Measurements from ENCODE around the gene PAFAH1B1. TPM values are rescaled to one million over a fixed set of nuclear protein-coding genes. Genes with fewer than 3 reads are reported as not detected.

PAFAH1B1 gene
- total and polyA plus RNA-seq, 2 experiments from 2014 or later = 69.9 to 71.7 TPM

DNA sequence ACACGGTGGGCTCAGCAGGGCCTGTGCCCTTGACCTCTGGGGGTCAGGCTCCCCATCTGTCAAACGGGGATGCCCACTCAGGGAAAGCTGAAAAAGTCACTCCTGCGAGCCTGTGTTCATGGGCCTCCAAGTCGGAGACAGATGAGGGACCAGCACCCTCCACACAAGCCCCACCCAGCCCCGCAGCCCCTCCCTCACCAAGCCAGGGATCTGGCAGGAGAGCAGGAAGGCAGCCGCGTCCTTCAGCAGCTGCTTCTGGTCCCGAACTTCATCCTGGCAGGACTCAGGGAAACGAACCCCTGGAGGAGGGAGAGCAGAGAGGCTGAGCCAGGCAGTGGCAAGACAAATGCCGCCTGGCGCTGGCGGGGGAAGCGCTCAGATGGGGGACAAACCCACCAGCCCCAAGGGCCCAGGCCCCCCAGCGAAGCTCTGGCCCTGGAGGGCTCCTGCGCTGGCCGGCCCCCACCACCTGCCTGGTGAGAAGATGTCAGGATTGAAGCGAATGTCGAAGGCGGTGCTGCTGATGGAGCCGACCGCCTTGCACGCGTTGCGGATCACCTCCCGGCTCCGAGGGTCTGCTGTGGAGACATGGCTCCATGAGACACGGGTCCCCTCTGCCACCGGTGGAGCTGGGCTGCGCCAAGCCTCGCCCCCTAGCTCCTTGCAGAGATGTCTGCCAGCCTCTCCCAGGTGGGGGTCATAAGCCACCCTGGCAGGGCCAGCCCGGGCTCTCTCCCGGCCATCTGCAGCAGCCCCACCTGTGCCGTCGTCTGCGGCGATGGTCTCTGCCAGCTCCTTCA, 102.7 kb downstream of the PAFAH1B1 start:
- no peaks in the 10 kb centered on the region for H3K36me3 ChIP-seq (ENCODE audit: insufficient read depth)
- H2AFZ ChIP-seq = no peak overlapping the region
- peaks cover 36% of the 10 kb centered on the region for H3K36me3 Mint-ChIP-seq (ENCODE audit: low read depth)
- no peaks in the 10 kb centered on the region for H3K27me3 ChIP-seq (ENCODE audit: insufficient read depth)
- DNase-seq (ENCODE audit: low spot score) = no peak
- H3K27me3 Mint-ChIP-seq (ENCODE audit: insufficient read depth, low read depth, poor library complexity) = peaks cover 4% of the 10 kb centered on the region
- TF ChIP-seq, protein P1, sequence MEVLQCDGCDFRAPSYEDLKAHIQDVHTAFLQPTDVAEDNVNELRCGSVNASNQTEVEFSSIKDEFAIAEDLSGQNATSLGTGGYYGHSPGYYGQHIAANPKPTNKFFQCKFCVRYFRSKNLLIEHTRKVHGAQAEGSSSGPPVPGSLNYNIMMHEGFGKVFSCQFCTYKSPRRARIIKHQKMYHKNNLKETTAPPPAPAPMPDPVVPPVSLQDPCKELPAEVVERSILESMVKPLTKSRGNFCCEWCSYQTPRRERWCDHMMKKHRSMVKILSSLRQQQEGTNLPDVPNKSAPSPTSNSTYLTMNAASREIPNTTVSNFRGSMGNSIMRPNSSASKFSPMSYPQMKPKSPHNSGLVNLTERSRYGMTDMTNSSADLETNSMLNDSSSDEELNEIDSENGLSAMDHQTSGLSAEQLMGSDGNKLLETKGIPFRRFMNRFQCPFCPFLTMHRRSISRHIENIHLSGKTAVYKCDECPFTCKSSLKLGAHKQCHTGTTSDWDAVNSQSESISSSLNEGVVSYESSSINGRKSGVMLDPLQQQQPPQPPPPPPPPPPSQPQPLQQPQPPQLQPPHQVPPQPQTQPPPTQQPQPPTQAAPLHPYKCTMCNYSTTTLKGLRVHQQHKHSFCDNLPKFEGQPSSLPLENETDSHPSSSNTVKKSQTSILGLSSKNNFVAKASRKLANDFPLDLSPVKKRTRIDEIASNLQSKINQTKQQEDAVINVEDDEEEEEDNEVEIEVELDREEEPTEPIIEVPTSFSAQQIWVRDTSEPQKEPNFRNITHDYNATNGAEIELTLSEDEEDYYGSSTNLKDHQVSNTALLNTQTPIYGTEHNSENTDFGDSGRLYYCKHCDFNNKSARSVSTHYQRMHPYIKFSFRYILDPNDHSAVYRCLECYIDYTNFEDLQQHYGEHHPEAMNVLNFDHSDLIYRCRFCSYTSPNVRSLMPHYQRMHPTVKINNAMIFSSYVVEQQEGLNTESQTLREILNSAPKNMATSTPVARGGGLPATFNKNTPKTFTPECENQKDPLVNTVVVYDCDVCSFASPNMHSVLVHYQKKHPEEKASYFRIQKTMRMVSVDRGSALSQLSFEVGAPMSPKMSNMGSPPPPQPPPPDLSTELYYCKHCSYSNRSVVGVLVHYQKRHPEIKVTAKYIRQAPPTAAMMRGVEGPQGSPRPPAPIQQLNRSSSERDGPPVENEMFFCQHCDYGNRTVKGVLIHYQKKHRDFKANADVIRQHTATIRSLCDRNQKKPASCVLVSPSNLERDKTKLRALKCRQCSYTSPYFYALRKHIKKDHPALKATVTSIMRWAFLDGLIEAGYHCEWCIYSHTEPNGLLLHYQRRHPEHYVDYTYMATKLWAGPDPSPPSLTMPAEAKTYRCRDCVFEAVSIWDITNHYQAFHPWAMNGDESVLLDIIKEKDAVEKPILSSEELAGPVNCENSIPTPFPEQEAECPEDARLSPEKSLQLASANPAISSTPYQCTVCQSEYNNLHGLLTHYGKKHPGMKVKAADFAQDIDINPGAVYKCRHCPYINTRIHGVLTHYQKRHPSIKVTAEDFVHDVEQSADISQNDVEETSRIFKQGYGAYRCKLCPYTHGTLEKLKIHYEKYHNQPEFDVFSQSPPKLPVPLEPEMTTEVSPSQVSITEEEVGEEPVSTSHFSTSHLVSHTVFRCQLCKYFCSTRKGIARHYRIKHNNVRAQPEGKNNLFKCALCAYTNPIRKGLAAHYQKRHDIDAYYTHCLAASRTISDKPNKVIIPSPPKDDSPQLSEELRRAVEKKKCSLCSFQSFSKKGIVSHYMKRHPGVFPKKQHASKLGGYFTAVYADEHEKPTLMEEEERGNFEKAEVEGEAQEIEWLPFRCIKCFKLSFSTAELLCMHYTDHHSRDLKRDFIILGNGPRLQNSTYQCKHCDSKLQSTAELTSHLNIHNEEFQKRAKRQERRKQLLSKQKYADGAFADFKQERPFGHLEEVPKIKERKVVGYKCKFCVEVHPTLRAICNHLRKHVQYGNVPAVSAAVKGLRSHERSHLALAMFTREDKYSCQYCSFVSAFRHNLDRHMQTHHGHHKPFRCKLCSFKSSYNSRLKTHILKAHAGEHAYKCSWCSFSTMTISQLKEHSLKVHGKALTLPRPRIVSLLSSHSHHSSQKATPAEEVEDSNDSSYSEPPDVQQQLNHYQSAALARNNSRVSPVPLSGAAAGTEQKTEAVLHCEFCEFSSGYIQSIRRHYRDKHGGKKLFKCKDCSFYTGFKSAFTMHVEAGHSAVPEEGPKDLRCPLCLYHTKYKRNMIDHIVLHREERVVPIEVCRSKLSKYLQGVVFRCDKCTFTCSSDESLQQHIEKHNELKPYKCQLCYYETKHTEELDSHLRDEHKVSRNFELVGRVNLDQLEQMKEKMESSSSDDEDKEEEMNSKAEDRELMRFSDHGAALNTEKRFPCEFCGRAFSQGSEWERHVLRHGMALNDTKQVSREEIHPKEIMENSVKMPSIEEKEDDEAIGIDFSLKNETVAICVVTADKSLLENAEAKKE (CRISPR knock-in tag; IDR thresholded peaks at IDR 0.05) = no peak
- TF ChIP-seq EZH2phosphoT487 (IDR thresholded peaks at IDR 0.05; ENCODE audit: unreplicated experiment) (no peak), EZH2 (IDR thresholded peaks at IDR 0.05; ENCODE audit: low read depth, unreplicated experiment) (no peak), STAT1 (IDR thresholded peaks at IDR 0.05; ENCODE audit: unreplicated experiment) (no peak)
- TF ChIP-seq, protein P2, sequence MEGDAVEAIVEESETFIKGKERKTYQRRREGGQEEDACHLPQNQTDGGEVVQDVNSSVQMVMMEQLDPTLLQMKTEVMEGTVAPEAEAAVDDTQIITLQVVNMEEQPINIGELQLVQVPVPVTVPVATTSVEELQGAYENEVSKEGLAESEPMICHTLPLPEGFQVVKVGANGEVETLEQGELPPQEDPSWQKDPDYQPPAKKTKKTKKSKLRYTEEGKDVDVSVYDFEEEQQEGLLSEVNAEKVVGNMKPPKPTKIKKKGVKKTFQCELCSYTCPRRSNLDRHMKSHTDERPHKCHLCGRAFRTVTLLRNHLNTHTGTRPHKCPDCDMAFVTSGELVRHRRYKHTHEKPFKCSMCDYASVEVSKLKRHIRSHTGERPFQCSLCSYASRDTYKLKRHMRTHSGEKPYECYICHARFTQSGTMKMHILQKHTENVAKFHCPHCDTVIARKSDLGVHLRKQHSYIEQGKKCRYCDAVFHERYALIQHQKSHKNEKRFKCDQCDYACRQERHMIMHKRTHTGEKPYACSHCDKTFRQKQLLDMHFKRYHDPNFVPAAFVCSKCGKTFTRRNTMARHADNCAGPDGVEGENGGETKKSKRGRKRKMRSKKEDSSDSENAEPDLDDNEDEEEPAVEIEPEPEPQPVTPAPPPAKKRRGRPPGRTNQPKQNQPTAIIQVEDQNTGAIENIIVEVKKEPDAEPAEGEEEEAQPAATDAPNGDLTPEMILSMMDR (conservative IDR thresholded peaks at IDR 0.05; ENCODE audit: low read depth in 2 of 2) = no peak
- no peaks in the 10 kb centered on the region for H3K9me2 ChIP-seq (ENCODE audit: insufficient read depth)
- H3K4me2 ChIP-seq = no peak overlapping the region
- H4K20me1 ChIP-seq (replicated peaks; ENCODE audit: insufficient read depth) = peaks cover 4% of the 10 kb centered on the region; the same call in 1 of the 2 replicates
- H3K4me3 ChIP-seq = no peak overlapping the region
- no peaks in the 10 kb centered on the region for H3K9me3 Mint-ChIP-seq
- H3K27ac Mint-ChIP-seq = no peak overlapping the region
- no peaks in the 10 kb centered on the region for H3K79me2 ChIP-seq (replicated peaks; ENCODE audit: insufficient read depth)
- H3K4me1 ChIP-seq (ENCODE audit: insufficient read depth) = no peaks in the 10 kb centered on the region; the same call in 1 of the 2 replicates
- H3K4me3 Mint-ChIP-seq = no peak overlapping the region
- H3F3A ChIP-seq (replicated peaks; ENCODE audit: low read depth) = 0 out of 2 replicates have a peak, but pooled peaks cover 4% of the 10 kb centered on the region
- ATAC-seq = no peak
- H3K4me1 Mint-ChIP-seq = no peaks in the 10 kb centered on the region
- H3K27ac ChIP-seq (ENCODE audit: low read depth) = no peak overlapping the region

Data from GM23338 (cell line).